GM19452 (cell line): ENCODE measurements around the gene PHACTR3.

Experiments used
- ATAC-seq: cut with Tn5 transposase; IDR thresholded peaks from one replicate; pipeline ENCODE4 v1.9.1; 2021; ENCODE audit not compliant: unreplicated experiment

The PHACTR3 gene

GRCh38 chr20:59891581-59891980 is 287.2 kb downstream of the PHACTR3 start:
- no peak for ATAC-seq

- ATAC-seq: no peak
These were observed 291.6 kb downstream of the PHACTR3 start for GRCh38 chr20:59895908-59896307.
